SW 1271 (cell line): ENCODE results near the gene CHST9.

Source experiments
- DNase-seq, 2 experiments: peaks; one replicate each; lab custom pipeline; 2025; lab: John Stamatoyannopoulos, UW

The CHST9 gene

GRCh38 chr18:26863122-26863879 lies 321.8 kb downstream of the CHST9 start:
- no peak for DNase-seq

- DNase-seq, result no peak
Observed at GRCh38 chr18:26862084-26862483, 323.0 kb downstream of the CHST9 start.
